Upper lobe of left lung (tissue), 6 donors: ENCODE measurements around the gene HES4. TPM values are rescaled to one million over a fixed set of nuclear protein-coding genes. Genes with fewer than 3 reads are reported as not detected.
"Not testable (repeated sequence)": the region's sequence is repeated elsewhere in the genome, so short reads cannot be mapped to it uniquely, and the experiment has no call there.

Source experiments
- ATAC-seq, 2 donors: fragments of 200-7000 bp; cut with Tn5 transposase; one replicate each; pipeline ENCODE4 v1.9.1; 2022; ENCODE audit warnings: mild to moderate bottlenecking in 2 of 2, moderate library complexity in 2 of 2; ENCODE audit not compliant: low FRiP score in 2 of 2
- DNase-seq, 2 donors: peaks; one replicate each; pipeline ENCODE4 v3.0.0-alpha.2; 2019 to 2020
- H3K27ac ChIP-seq, 4 donors: fragments of 200-600 bp; sonication (generic); one replicate each; pipeline ENCODE4 v1.5.1; 2016 to 2019
- H3K27me3 ChIP-seq, 4 donors: fragments of 200-600 bp; sonication (generic); one replicate each; pipeline ENCODE4 v1.5.1; 2017 to 2019
- H3K36me3 ChIP-seq, 4 donors: fragments of 200-600 bp; sonication (generic); one replicate each; pipeline ENCODE4 v1.5.1; 2016 to 2019
- H3K4me1 ChIP-seq, 4 donors: fragments of 200-600 bp; sonication (generic); one replicate each; pipeline ENCODE4 v1.5.1; 2018 to 2019
- H3K4me3 ChIP-seq, 4 donors: fragments of 200-600 bp; sonication (generic); one replicate each; pipeline ENCODE4 v1.5.1; 2017 to 2019; ENCODE audit warnings: mild to moderate bottlenecking in 2 of 4, moderate library complexity in 1 of 4
- H3K9me3 ChIP-seq, 4 donors: fragments of 200-600 bp; sonication (generic); one replicate each; pipeline ENCODE4 v1.5.1; 2018 to 2019
- CTCF ChIP-seq, 6 experiments: fragments of 450-650 bp in 4 of 6; fragments of 200-600 bp in 2 of 6; sonication (generic) in 2 of 6; IDR thresholded peaks; one replicate each; pipeline ENCODE4 v1.5.1; 2016 to 2019; ENCODE audit warnings: antibody characterized with exemption in 6 of 6
- EP300 ChIP-seq, 4 donors: sonication (generic); formaldehyde crosslinking; IDR thresholded peaks; one replicate each; pipeline ENCODE4 v1.5.1; 2017; ENCODE audit warnings: antibody characterized with exemption in 4 of 4, control low read depth in 2 of 4
- POLR2A ChIP-seq, 4 donors: fragments of 450-650 bp; IDR thresholded peaks; one replicate each; pipeline ENCODE4 v1.5.1; 2016 to 2017; ENCODE audit warnings: antibody characterized with exemption in 4 of 4, mild to moderate bottlenecking in 2 of 4
- POLR2AphosphoS5 ChIP-seq, 2 donors: sonication (generic); formaldehyde crosslinking; IDR thresholded peaks; one replicate each; pipeline ENCODE4 v1.5.1; 2017; ENCODE audit warnings: antibody characterized with exemption in 2 of 2
- WGBS, 2 donors: methylation state at CpG; one replicate each; pipeline ENCODE4 v1.1.5; 2017 to 2018; 5-methylcytosine and 5-hydroxymethylcytosine counted together
- total RNA-seq, 6 donors: library from RNA; depleted of rRNA in 4 of 6; stranded (reverse); fragments of >200 nt in 4 of 6; gene quantifications; one replicate each; pipeline versions ENCODE4 v1.1.0 to v1.2.1, GENCODE V29; 2016 to 2021
- donor health status: DM: no; HTN: no; CAD: no; lungs with moderate emphysema.
- donor health status: DM: no; HTN: yes; CAD: no; lungs with severe emphysema.

HES4 gene
- total RNA-seq, 6 donors from 2014 or later, result 26.5 to 55.0 (median 35.0) TPM

- DNase-seq, result peak in 1 of 2 donors; percentile 78
- Histone ChIP-seq H3K36me3 (no peaks in the 10 kb centered on the region), H3K4me1 (peaks cover 16 to 26% (median 24%) of the 10 kb centered on the region in 4 donors), H3K4me3 (peak overlapping the region; percentile 37 to 75 (median 60)), H3K27me3 (no peaks in the 10 kb centered on the region), H3K27ac (peak overlapping the region; percentile 86 to 97 (median 89)), H3K9me3 (no peaks in the 10 kb centered on the region)
- ATAC-seq, result peak in 1 of 2 donors; percentile 7
- 54 to 57% methylated on average over 21 to 41 of the region's 41 CpGs for WGBS, 2 donors
- no peak for TF ChIP-seq POLR2AphosphoS5 (IDR thresholded peaks at IDR 0.05)
- no peak for TF ChIP-seq EP300 (IDR thresholded peaks at IDR 0.05)
- TF ChIP-seq POLR2A (IDR thresholded peaks at IDR 0.05), result no peak
- no peak for TF ChIP-seq CTCF (IDR thresholded peaks at IDR 0.05)
These were observed 14.2 kb upstream of the HES4 start for GRCh38 chr1:1013922-1014648.

GRCh38 chr1:1013105-1013921 lies 13.4 kb upstream of the HES4 start, which contains the start of gene ISG15:
ISG15 (plus strand) TSS chr1:1013497; CDS start chr1:1013574, 77 bp downstream.
- Histone ChIP-seq H3K4me1 (peaks cover 14 to 23% (median 20%) of the 10 kb centered on the region in 4 donors), H3K36me3 (no peaks in the 10 kb centered on the region), H3K9me3 (no peaks in the 10 kb centered on the region), H3K27me3 (no peaks in the 10 kb centered on the region), H3K27ac (peak within 1 kb of the TSS; percentile 86 to 97 (median 89)), H3K4me3 (peak within 1 kb of the TSS; percentile 37 to 75 (median 60))
- TF ChIP-seq EP300 (IDR thresholded peaks at IDR 0.05) (no peak), POLR2AphosphoS5 (IDR thresholded peaks at IDR 0.05) (peak; percentile 63 to 97), POLR2A (IDR thresholded peaks at IDR 0.05) (peak in 2 of 4 donors; percentile 86 to 90)
- WGBS, 2 donors, result 2 to 4% methylated on average over 19 to 29 of the region's 30 CpGs
- ATAC-seq, result peak; percentile 93 to 96
- peak; percentile 95 to 96 for DNase-seq

GRCh38 chr1:1012736-1013104 lies 12.8 kb upstream of the HES4 start:
- H3K9me3 ChIP-seq, DNase-seq, ATAC-seq, H3K36me3 ChIP-seq, H3K27me3 ChIP-seq: not testable (repeated sequence)
- Histone ChIP-seq H3K27ac (peak overlapping the region; percentile 86 to 97 (median 89)), H3K4me3 (peak overlapping the region; percentile 37 to 75 (median 60)), H3K4me1 (peaks cover 14 to 23% (median 20%) of the 10 kb centered on the region in 4 donors)
- WGBS, 2 donors, result 67 to 75% methylated on average over 13 of the region's 13 CpGs

- no peak for ATAC-seq
- Histone ChIP-seq H3K4me3 (no peak overlapping the region), H3K27me3 (no peaks in the 10 kb centered on the region), H3K36me3 (no peaks in the 10 kb centered on the region), H3K9me3 (no peaks in the 10 kb centered on the region), H3K27ac (no peak overlapping the region), H3K4me1 (peaks cover 14 to 23% (median 20%) of the 10 kb centered on the region in 4 donors)
- TF ChIP-seq CTCF (IDR thresholded peaks at IDR 0.05) (no peak), POLR2AphosphoS5 (IDR thresholded peaks at IDR 0.05) (no peak), POLR2A (IDR thresholded peaks at IDR 0.05) (no peak), EP300 (IDR thresholded peaks at IDR 0.05) (no peak)
- 80 to 84% methylated on average over 14 of the region's 14 CpGs for WGBS, 2 donors
- no peak for DNase-seq
These were observed 11.6 kb upstream of the HES4 start for GRCh38 chr1:1011396-1011949.

- not testable (repeated sequence) for H3K27me3 ChIP-seq, H3K36me3 ChIP-seq, H3K27ac ChIP-seq, ATAC-seq, H3K9me3 ChIP-seq, DNase-seq, H3K4me3 ChIP-seq
- peaks cover 22 to 31% (median 27%) of the 10 kb centered on the region in 4 donors for H3K4me1 ChIP-seq
- WGBS, 2 donors, result 92 to 93% methylated on average over 8 of the region's 8 CpGs
These were observed 10.2 kb upstream of the HES4 start for GRCh38 chr1:1010131-1010530.
